H1 (cell line): ENCODE results near the gene SH3GL2.

Experiments used
- CEBPB ChIP-seq: IDR thresholded peaks from 2 replicates; pipeline ENCODE4 v1.6.1; 2012; ENCODE audit warnings: low read depth, low read length
- EP300 ChIP-seq, 2 experiments: IDR thresholded peaks; 1 replicate in 1 of 2; 2 replicates in 1 of 2; pipeline ENCODE4 v1.6.1; 2011 to 2012; ENCODE audit warnings: low read depth in 2 of 2, low read length in 2 of 2, mild to moderate bottlenecking in 2 of 2, borderline replicate concordance in 1 of 2, inconsistent platforms in 1 of 2, moderate library complexity in 1 of 2
- EZH2 ChIP-seq: fragments of 200-600 bp; sonication (generic); IDR thresholded peaks from 2 replicates; pipeline ENCODE4 v1.7.1; 2012; ENCODE audit warnings: low read depth, mild to moderate bottlenecking, moderate library complexity, low read length, inconsistent platforms; ENCODE audit not compliant: severe bottlenecking
- GABPA ChIP-seq: IDR thresholded peaks from 2 replicates; pipeline ENCODE4 v1.6.1; 2011; ENCODE audit warnings: mild to moderate bottlenecking, low read length, moderate library complexity, borderline replicate concordance; ENCODE audit not compliant: insufficient read depth
- NANOG ChIP-seq: IDR thresholded peaks from 2 replicates; pipeline ENCODE4 v1.6.1; 2011; ENCODE audit warnings: low read length, low read depth, mild to moderate bottlenecking, inconsistent platforms; ENCODE audit not compliant: insufficient read depth, poor library complexity, severe bottlenecking
- NRF1 ChIP-seq: IDR thresholded peaks from 2 replicates; pipeline ENCODE4 v1.6.1; 2011; ENCODE audit warnings: mild to moderate bottlenecking, low read depth, low read length, improper control_type of control experiment
- POLR2A ChIP-seq, 2 experiments: IDR thresholded peaks; 1 replicate in 1 of 2; 2 replicates in 1 of 2; pipeline ENCODE4 v1.6.1; 2011; ENCODE audit warnings: low read depth in 2 of 2, low read length in 2 of 2, mild to moderate bottlenecking in 2 of 2; ENCODE audit errors: control extremely low read depth in 1 of 2
- RAD21 ChIP-seq, 2 experiments: IDR thresholded peaks in 1 of 2; conservative IDR thresholded peaks in 1 of 2; 2 replicates each; pipeline ENCODE4 v1.6.1; 2011; ENCODE audit warnings: low read depth in 2 of 2, low read length in 2 of 2, improper control_type of control experiment in 1 of 2, inconsistent platforms in 1 of 2, mild to moderate bottlenecking in 1 of 2, moderate library complexity in 1 of 2
- RXRA ChIP-seq: IDR thresholded peaks from 2 replicates; pipeline ENCODE4 v1.6.1; 2011; ENCODE audit warnings: low read depth, mild to moderate bottlenecking, low read length, moderate library complexity; ENCODE audit not compliant: insufficient read depth
- SUZ12 ChIP-seq: fragments of 200-600 bp; sonication (generic); IDR thresholded peaks from 2 replicates; pipeline ENCODE4 v1.6.1; 2012; ENCODE audit warnings: mild to moderate bottlenecking, inconsistent platforms, low read length, moderate library complexity, mixed read lengths
- TAF1 ChIP-seq: IDR thresholded peaks from 2 replicates; pipeline ENCODE4 v1.6.1; 2011; ENCODE audit warnings: mild to moderate bottlenecking, low read depth, low read length
- ZNF274 ChIP-seq: IDR thresholded peaks from 2 replicates; pipeline ENCODE4 v1.7.0; 2012; ENCODE audit warnings: low read length, borderline replicate concordance; ENCODE audit errors: extremely low read depth
- TF ChIP-seq, protein P1 (sequence below), 3 experiments: IDR thresholded peaks; 1 replicate in 2 of 3; 2 replicates in 1 of 3; pipeline versions ENCODE4 v1.5.1 to v1.6.1; 2011; ENCODE audit warnings: low read length in 3 of 3, mild to moderate bottlenecking in 3 of 3, inconsistent platforms in 2 of 3, low read depth in 1 of 3, moderate library complexity in 1 of 3; ENCODE audit not compliant: insufficient read depth in 1 of 3; ENCODE audit errors: control extremely low read depth in 1 of 3
- TF ChIP-seq, protein P2 (sequence below): IDR thresholded peaks from 2 replicates; pipeline ENCODE4 v1.6.1; 2012; ENCODE audit warnings: inconsistent platforms

DNA sequence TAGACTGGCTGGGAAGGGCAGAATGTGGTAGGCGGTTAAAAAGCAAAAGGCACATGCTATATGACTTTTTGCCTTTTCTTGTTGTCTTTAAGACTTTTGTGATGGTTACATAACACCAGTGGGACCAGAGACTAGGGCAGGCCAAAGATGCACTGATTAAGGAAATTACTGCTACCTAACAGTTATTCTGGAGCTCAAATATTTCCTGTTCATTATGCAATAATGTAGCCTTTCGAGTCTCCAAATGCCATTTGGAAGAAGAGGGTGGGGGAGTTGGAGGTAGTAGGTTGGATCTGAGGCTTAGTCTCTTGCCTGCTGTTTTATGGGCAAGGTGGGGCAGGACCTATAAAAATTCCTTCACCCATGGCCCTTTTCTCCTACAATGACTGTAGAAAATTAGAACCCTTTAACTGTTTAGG lies 51.7 kb downstream of the SH3GL2 start:
- TF ChIP-seq, protein P1, sequence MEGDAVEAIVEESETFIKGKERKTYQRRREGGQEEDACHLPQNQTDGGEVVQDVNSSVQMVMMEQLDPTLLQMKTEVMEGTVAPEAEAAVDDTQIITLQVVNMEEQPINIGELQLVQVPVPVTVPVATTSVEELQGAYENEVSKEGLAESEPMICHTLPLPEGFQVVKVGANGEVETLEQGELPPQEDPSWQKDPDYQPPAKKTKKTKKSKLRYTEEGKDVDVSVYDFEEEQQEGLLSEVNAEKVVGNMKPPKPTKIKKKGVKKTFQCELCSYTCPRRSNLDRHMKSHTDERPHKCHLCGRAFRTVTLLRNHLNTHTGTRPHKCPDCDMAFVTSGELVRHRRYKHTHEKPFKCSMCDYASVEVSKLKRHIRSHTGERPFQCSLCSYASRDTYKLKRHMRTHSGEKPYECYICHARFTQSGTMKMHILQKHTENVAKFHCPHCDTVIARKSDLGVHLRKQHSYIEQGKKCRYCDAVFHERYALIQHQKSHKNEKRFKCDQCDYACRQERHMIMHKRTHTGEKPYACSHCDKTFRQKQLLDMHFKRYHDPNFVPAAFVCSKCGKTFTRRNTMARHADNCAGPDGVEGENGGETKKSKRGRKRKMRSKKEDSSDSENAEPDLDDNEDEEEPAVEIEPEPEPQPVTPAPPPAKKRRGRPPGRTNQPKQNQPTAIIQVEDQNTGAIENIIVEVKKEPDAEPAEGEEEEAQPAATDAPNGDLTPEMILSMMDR (IDR thresholded peaks at IDR 0.05; ENCODE audit: control extremely low read depth in 1 of 3, insufficient read depth in 1 of 3, low read depth in 1 of 3, low read length in 3 of 3) = no peak
- TF ChIP-seq TAF1 (no peak), NANOG (no peak), POLR2A (IDR thresholded peaks at IDR 0.05; ENCODE audit: control extremely low read depth in 1 of 2, low read depth in 2 of 2, low read length in 2 of 2) (no peak), GABPA (no peak), EZH2 (no peak), SUZ12 (no peak), CEBPB (no peak), NRF1 (no peak), EP300 (IDR thresholded peaks at IDR 0.05; ENCODE audit: borderline replicate concordance in 1 of 2, low read depth in 2 of 2, low read length in 2 of 2) (no peak), ZNF274 (no peak), RAD21 (IDR thresholded peaks at IDR 0.05 in 1 of 2, conservative IDR thresholded peaks at IDR 0.05 in 1 of 2; ENCODE audit: low read depth in 2 of 2, low read length in 2 of 2) (no peak), RXRA (no peak)
- TF ChIP-seq, protein P2, sequence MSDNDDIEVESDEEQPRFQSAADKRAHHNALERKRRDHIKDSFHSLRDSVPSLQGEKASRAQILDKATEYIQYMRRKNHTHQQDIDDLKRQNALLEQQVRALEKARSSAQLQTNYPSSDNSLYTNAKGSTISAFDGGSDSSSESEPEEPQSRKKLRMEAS = no peak
